Measurements from ENCODE around the gene LRRC4B.

The LRRC4B gene

GRCh38 chr19:50508843-50509190 is 59.4 kb downstream of the LRRC4B start:
- peaks cover 7% of the 10 kb centered on the region for H3K36me3 ChIP-seq
- H3K27ac ChIP-seq = no peak overlapping the region
- H3K9me3 ChIP-seq = no peaks in the 10 kb centered on the region
- no peak overlapping the region for H3K4me3 ChIP-seq (ENCODE audit: low read depth in 1 of 2, low read length in 1 of 2)
- TF ChIP-seq CTCF (IDR thresholded peaks at IDR 0.05) = no peak
- peaks cover 7% of the 10 kb centered on the region for H3K27me3 ChIP-seq
- peaks cover 6 to 9% of the 10 kb centered on the region in 2 experiments for H3K4me1 ChIP-seq (ENCODE audit: control insufficient read depth in 1 of 2, insufficient read depth in 1 of 2, low read depth in 1 of 2, low read length in 1 of 2)

- Histone ChIP-seq H3K36me3 (peaks cover 7% of the 10 kb centered on the region), H3K4me3 (ENCODE audit: low read depth in 1 of 2, low read length in 1 of 2) (no peak overlapping the region), H3K27ac (no peak overlapping the region), H3K4me1 (ENCODE audit: control insufficient read depth in 1 of 2, insufficient read depth in 1 of 2, low read depth in 1 of 2, low read length in 1 of 2) (peaks cover 6 to 9% of the 10 kb centered on the region in 2 experiments), H3K27me3 (no peaks in the 10 kb centered on the region), H3K9me3 (no peaks in the 10 kb centered on the region)
- TF ChIP-seq CTCF (IDR thresholded peaks at IDR 0.05) = no peak
Observed at GRCh38 chr19:50507376-50507775, 60.9 kb downstream of the LRRC4B start.

DNA sequence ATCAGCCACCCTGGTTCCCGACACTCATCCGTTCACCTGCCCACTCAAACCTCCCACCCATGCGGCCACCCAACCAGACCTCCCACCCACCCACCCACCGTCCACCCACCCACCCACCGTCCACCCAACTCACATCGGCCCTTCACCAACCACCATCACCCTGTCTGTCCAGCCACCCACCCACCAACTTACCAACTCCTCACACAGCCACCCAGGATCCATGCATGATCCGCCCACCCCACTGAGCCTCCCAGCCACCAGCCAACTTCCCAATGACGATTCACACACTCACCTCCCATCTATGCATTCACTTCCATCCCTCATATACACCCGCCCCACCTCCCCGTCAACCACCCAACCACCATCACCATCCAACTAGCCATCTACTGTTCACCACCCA is 61.5 kb downstream of the LRRC4B start:
- Histone ChIP-seq H3K4me3 (ENCODE audit: low read depth in 1 of 2, low read length in 1 of 2) (no peak overlapping the region), H3K36me3 (peaks cover 7% of the 10 kb centered on the region), H3K4me1 (ENCODE audit: control insufficient read depth in 1 of 2, insufficient read depth in 1 of 2, low read depth in 1 of 2, low read length in 1 of 2) (peaks cover 6 to 9% of the 10 kb centered on the region in 2 experiments), H3K27me3 (no peaks in the 10 kb centered on the region), H3K27ac (no peak overlapping the region), H3K9me3 (no peaks in the 10 kb centered on the region)
- no peak for TF ChIP-seq CTCF (IDR thresholded peaks at IDR 0.05)

DNA sequence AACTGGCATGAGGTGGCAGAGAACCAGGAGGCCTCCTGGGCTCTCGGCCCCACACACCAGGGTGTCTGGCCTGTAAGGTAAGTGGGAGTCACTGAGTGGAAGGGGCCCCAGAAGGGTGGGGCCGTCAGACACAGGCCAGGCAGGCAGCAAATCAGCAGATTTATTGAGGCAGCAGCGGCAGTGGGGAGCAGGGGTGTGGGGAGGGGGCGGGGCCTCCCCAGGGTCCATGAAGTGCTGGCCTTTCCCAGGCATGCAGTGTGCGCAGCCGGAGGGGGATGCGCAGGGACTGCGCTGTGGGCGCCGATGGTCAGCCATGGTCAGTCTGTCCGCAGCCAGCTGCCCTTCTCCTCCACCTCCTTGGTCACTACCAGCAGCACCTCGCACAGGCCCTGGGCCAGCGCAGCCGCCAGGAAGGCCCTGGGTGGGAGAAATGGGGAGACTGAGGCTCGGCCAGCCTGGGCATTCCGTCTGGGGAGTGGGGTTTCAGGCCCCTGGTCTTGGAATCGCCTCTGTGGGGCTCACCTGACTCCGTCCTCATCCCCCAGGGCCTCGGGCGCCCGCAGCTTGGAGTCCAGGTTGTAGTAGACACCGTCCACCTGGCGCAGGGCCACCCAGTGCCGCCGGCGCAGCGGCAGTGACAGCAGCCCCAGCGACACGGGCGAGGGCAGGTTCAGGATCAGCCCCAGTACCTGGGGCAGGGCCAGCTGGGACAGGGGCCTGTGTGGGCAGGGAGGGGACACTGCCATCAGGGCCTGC is 62.2 kb downstream of the LRRC4B start:
- TF ChIP-seq CTCF (IDR thresholded peaks at IDR 0.05) = no peak
- peaks cover 6 to 8% of the 10 kb centered on the region in 2 experiments for H3K4me1 ChIP-seq (ENCODE audit: control insufficient read depth in 1 of 2, insufficient read depth in 1 of 2, low read depth in 1 of 2, low read length in 1 of 2)
- H3K36me3 ChIP-seq = peaks cover 7% of the 10 kb centered on the region
- H3K27me3 ChIP-seq = no peaks in the 10 kb centered on the region
- no peak overlapping the region for H3K4me3 ChIP-seq (ENCODE audit: low read depth in 1 of 2, low read length in 1 of 2)
- no peaks in the 10 kb centered on the region for H3K9me3 ChIP-seq
- H3K27ac ChIP-seq = no peak overlapping the region

DNA sequence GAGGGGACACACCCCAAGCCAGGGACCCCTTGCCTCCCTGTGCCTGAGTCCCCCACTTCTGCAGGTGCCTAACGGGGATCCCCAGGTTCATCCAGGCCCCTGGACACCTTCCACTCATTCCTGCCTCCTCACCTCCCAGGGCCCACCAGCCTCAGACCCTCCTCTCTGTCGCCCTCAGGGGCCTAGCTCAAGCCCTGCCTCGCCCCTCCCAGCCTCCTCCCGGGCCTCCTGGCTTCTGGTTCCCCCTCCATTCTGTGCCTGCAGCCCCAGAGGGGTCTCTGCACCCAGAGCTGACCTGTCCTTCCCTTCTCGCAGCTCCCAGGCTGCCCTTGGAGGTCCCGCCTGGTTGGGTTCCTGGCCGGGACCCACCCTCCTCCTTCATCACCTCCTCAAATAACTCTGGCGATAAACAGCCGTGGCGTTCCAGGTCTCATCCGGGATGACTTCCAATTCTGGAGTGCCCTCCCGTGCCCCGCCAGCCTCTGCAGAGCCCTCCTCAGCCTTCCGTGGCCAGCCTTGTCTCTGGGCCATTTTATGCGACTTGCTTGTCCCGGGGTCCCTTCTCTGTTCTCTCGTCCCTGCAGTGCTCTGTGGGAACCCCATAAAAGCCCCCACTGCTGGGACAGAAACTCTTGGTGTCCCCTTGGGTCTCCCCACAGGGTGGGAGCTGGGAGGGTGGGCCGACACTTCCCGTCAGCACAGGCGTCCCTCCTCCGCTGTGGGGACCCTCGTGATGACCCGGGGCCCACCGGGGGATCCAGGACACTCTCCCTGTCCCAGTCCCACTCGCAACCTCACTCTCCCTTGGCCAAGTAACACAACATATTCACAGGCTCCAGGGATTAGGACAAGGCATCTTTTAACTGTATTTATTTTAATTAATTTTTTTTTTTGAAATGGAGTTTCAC is 66.4 kb downstream of the LRRC4B start:
- H3K27ac ChIP-seq = no peak overlapping the region
- peaks cover 7% of the 10 kb centered on the region for H3K36me3 ChIP-seq
- TF ChIP-seq CTCF (IDR thresholded peaks at IDR 0.05) = no peak
- no peaks in the 10 kb centered on the region for H3K9me3 ChIP-seq
- no peaks in the 10 kb centered on the region for H3K4me1 ChIP-seq (ENCODE audit: control insufficient read depth in 1 of 2, insufficient read depth in 1 of 2, low read depth in 1 of 2, low read length in 1 of 2)
- no peak overlapping the region for H3K4me3 ChIP-seq (ENCODE audit: low read depth in 1 of 2, low read length in 1 of 2)
- H3K27me3 ChIP-seq = no peaks in the 10 kb centered on the region

All from neutrophil (primary cell).